HG02981 (cell line): ENCODE results near the gene NSD2.
"Not testable (repeated sequence)": the region's sequence is repeated elsewhere in the genome, so short reads cannot be mapped to it uniquely, and the experiment has no call there.

ENCODE experiments used
- ATAC-seq: cut with Tn5 transposase; IDR thresholded peaks from one replicate; pipeline ENCODE4 v1.9.1; 2021; ENCODE audit warnings: mild to moderate bottlenecking, moderate library complexity; ENCODE audit not compliant: unreplicated experiment

NSD2 gene

DNA sequence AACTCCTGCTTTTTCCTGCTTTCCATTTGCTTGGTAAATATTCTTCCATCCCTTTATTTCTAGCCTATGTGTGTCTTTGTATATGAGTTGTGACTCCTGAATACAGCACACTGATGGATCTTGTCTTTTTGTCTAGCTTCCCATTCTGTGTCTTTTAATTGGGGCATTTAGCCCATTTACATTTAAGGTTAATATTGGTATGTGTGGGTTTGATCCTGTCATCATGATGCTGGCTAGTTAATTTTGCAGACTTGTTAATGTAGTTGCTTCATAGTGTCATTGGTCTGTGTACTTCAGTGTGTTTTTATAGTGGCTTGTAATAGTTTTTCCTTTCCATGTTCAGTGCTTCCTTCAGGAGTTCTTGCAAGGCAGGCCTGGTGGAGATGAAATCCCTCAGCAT lies 160.0 kb downstream of the NSD2 start:
- ATAC-seq: not testable (repeated sequence)
